ENCODE data around the gene SCN8A.

SCN8A gene

DNA sequence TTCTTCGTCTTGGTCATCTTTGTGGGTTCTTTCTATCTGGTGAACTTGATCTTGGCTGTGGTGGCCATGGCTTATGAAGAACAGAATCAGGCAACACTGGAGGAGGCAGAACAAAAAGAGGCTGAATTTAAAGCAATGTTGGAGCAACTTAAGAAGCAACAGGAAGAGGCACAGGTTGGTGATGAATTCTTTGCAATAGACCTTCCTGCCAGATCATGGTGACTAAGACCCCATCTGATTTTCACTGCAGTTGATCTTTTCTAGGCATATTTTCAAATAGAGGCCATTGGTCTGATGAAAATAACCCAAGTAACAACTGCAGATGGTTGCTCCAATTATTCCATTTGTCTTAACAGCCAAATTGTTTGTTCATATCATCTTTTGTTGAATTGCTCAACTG is 114.4 kb downstream of the SCN8A start:
- H3K4me3 ChIP-seq (ENCODE audit: low read depth, low read length): no peak overlapping the region
- TF ChIP-seq, protein P1, sequence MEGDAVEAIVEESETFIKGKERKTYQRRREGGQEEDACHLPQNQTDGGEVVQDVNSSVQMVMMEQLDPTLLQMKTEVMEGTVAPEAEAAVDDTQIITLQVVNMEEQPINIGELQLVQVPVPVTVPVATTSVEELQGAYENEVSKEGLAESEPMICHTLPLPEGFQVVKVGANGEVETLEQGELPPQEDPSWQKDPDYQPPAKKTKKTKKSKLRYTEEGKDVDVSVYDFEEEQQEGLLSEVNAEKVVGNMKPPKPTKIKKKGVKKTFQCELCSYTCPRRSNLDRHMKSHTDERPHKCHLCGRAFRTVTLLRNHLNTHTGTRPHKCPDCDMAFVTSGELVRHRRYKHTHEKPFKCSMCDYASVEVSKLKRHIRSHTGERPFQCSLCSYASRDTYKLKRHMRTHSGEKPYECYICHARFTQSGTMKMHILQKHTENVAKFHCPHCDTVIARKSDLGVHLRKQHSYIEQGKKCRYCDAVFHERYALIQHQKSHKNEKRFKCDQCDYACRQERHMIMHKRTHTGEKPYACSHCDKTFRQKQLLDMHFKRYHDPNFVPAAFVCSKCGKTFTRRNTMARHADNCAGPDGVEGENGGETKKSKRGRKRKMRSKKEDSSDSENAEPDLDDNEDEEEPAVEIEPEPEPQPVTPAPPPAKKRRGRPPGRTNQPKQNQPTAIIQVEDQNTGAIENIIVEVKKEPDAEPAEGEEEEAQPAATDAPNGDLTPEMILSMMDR (IDR thresholded peaks at IDR 0.05; ENCODE audit: low read depth, low read length, missing control alignments): no peak
- DNase-seq (ENCODE audit: low read depth): no peak
- in situ Hi-C loops (cut with HindIII; ENCODE audit: low sequenced_read_pairs): no loop called here

DNA sequence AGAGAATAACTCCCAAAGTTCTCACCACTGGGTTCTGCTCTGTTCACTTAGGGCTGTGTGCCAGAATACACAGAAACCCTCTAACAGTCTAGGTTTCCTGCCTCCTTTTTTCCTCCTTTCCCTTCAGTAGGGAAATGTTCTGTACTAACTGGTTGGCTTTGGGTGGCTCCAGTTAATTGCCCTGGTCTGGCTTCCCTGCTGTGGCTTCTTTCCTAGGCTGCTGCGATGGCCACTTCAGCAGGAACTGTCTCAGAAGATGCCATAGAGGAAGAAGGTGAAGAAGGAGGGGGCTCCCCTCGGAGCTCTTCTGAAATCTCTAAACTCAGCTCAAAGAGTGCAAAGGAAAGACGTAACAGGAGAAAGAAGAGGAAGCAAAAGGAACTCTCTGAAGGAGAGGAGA is 115.2 kb downstream of the SCN8A start:
- DNase-seq (ENCODE audit: low read depth): no peak
- TF ChIP-seq, protein P1 (IDR thresholded peaks at IDR 0.05; ENCODE audit: low read depth, low read length, missing control alignments): no peak
- in situ Hi-C loops (cut with HindIII; ENCODE audit: low sequenced_read_pairs): no loop called here
- H3K4me3 ChIP-seq (ENCODE audit: low read depth, low read length): no peak overlapping the region

DNA sequence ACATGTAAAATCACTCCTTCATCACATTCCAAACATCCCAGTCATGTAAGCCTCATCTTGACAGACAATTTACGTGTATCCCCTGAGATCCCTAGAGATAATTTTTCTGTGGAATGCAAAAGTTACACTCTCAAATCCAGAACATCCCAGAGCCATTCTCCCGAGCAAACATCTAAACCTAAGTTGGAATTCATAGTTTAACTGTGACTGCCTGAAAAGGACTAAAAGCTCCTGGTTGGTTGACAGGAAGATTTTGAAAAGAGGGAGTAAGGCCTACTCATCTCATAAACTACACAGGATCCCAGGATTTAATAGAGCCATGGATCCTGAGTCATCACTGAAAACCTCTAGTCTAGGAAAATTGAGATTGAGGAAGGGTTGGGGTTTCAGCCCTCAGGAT is 123.6 kb downstream of the SCN8A start:
- H3K4me3 ChIP-seq (ENCODE audit: low read depth, low read length): no peak overlapping the region
- in situ Hi-C loops (cut with HindIII; ENCODE audit: low sequenced_read_pairs): no loop called here
- TF ChIP-seq, protein P1 (IDR thresholded peaks at IDR 0.05; ENCODE audit: low read depth, low read length, missing control alignments): no peak
- no peak for DNase-seq (ENCODE audit: low read depth)

DNA sequence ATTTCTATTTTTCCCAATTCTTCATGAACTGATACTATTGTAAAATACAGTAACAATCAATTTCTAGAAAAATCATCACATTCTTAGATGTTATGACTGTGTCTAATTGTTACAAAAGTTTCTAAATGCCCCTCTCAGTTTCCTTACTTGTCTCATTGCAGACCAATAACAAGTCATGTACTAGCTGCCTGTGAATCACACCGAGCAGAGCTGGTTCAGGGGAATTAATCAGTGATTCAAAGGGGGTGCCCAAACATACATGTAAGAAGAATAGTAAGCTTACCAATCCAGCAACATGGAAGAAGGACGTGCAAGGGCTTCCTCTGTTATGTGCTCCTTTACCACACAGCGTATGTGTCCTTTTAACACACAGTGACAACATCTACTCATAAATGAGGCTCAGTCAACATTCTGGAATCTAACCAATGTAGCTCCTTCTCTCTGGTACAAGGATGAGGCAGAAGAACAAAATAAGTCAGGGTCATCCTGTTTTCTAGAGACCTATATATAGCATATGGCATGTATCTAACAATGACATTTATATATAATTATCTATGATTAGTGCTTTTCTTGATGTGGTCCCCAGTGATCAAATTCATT is 126.4 kb downstream of the SCN8A start:
- in situ Hi-C loops (cut with HindIII; ENCODE audit: low sequenced_read_pairs): no loop called here
- no peak for DNase-seq (ENCODE audit: low read depth)
- no peak overlapping the region for H3K4me3 ChIP-seq (ENCODE audit: low read depth, low read length)
- TF ChIP-seq, protein P1 (IDR thresholded peaks at IDR 0.05; ENCODE audit: low read depth, low read length, missing control alignments): no peak

DNA sequence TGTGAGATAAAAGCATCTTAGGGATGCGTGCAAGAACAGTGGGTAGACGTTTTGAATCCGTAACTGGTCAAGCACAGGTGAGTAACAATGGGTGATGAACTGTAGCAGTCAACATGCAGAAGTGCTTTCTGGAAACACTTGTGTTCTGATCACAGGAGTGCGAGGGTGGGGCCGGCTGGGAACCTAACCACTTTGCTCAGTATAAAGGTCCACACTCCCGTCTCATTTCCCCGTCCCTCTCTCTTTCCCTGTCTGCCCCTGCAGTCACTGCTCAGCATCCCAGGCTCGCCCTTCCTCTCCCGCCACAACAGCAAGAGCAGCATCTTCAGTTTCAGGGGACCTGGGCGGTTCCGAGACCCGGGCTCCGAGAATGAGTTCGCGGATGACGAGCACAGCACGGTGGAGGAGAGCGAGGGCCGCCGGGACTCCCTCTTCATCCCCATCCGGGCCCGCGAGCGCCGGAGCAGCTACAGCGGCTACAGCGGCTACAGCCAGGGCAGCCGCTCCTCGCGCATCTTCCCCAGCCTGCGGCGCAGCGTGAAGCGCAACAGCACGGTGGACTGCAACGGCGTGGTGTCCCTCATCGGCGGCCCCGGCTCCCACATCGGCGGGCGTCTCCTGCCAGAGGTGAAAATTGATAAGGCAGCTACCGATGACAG is 130.4 kb downstream of the SCN8A start:
- in situ Hi-C loops (cut with HindIII; ENCODE audit: low sequenced_read_pairs): no loop called here
- peak overlapping the region; percentile 22 for H3K4me3 ChIP-seq (ENCODE audit: low read depth, low read length)
- no peak for DNase-seq (ENCODE audit: low read depth)
- TF ChIP-seq, protein P1 (IDR thresholded peaks at IDR 0.05; ENCODE audit: low read depth, low read length, missing control alignments): peak; percentile 23

DNA sequence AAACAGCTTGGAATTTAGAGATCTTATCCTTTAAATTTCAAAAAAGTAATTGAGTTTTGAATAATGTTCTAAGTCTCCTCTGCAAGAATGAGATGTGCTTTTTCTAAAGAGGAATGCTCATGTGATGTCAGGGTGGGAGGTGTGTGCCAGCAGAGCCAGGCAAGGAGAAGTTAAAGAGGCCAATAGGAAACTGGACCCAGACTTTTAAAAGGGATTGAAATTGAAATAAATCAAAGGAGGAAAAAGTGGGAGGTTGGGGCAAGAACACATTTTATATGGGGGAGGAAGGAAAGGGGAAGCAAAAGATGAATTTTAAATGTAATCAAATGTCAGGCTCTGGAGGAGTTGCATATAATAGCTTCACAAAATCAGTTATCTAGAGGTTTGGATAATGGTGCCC is 131.4 kb downstream of the SCN8A start:
- in situ Hi-C loops (cut with HindIII; ENCODE audit: low sequenced_read_pairs): no loop called here
- no peak overlapping the region for H3K4me3 ChIP-seq (ENCODE audit: low read depth, low read length)
- no peak for DNase-seq (ENCODE audit: low read depth)
- TF ChIP-seq, protein P1 (IDR thresholded peaks at IDR 0.05; ENCODE audit: low read depth, low read length, missing control alignments): no peak
